ENCODE measurements around the gene PACS2. TPM values are rescaled to one million over a fixed set of nuclear protein-coding genes. Genes with fewer than 3 reads are reported as not detected.
A peak's percentile ranks its signal among the peaks of the same experiment; 100 is the strongest.

Gene PACS2
- total RNA-seq, 2 experiments from 2014 or later, result 26.7 to 30.4 TPM

- no peak overlapping the region for H3K4me3 Mint-ChIP-seq
- DNase-seq (no peak), ATAC-seq (no peak)
- TF ChIP-seq CTCF (IDR thresholded peaks at IDR 0.05), result no peak
- ChIA-PET POLR2A (interaction anchor here (1.1 kb wide), 1 partner anchor 19 kb away, joined by 3 read pairs; no protein-coding TSS in a partner anchor), CTCF (interaction anchor here (1.2 to 1.9 kb wide), 3 partner anchors 10 to 40 kb away, joined by 4 to 5 read pairs (median 4); partner anchors contain the start of gene BRF1)
- no peaks in the 10 kb centered on the region for H3K36me3 Mint-ChIP-seq (ENCODE audit: low read depth)
- H3K27me3 Mint-ChIP-seq, result no peaks in the 10 kb centered on the region
- H3K9me3 Mint-ChIP-seq, result no peaks in the 10 kb centered on the region
- intact Hi-C loops (cut with micrococcal nuclease), result no loop called here
- peaks cover 28% of the 10 kb centered on the region for H3K4me1 Mint-ChIP-seq (ENCODE audit: low read depth)
- no peak overlapping the region for H3K27ac Mint-ChIP-seq
Observed at GRCh38 chr14:105311838-105312237, 2.7 kb upstream of the PACS2 start.

- Mint-ChIP-seq H3K4me3 (no peak overlapping the region), H3K36me3 (ENCODE audit: low read depth) (no peaks in the 10 kb centered on the region), H3K4me1 (ENCODE audit: low read depth) (peaks cover 29% of the 10 kb centered on the region), H3K27ac (no peak overlapping the region), H3K9me3 (no peaks in the 10 kb centered on the region), H3K27me3 (no peaks in the 10 kb centered on the region)
- intact Hi-C loops (cut with micrococcal nuclease), result no loop called here
- ChIA-PET POLR2A (interaction anchor here (1.6 to 2.2 kb wide), 2 partner anchors 12 to 65 kb away, joined by 4 to 10 read pairs; partner anchors contain the start of genes BRF1 and BTBD6), CTCF (interaction anchor here (1.1 to 1.7 kb wide), 3 partner anchors 12 to 32 kb away, joined by 3 to 8 read pairs (median 3); partner anchors contain the start of gene BRF1)
- TF ChIP-seq CTCF (IDR thresholded peaks at IDR 0.05), result no peak
- DNase-seq, result no peak
- no peak for ATAC-seq
Observed at GRCh38 chr14:105312973-105313372, 1.6 kb upstream of the PACS2 start.

- TF ChIP-seq CTCF (IDR thresholded peaks at IDR 0.05), result no peak
- CTCF ChIA-PET, result interaction anchor here (0.6 to 1.7 kb wide), 8 partner anchors 13 to 176 kb away, joined by 3 to 8 read pairs (median 3); partner anchors contain the start of gene BRF1
- intact Hi-C loops (cut with micrococcal nuclease), result no loop called here
- Mint-ChIP-seq H3K27ac (peak overlapping the region; percentile 78), H3K4me3 (peak overlapping the region; percentile 68), H3K36me3 (ENCODE audit: low read depth) (no peaks in the 10 kb centered on the region), H3K9me3 (no peaks in the 10 kb centered on the region), H3K27me3 (no peaks in the 10 kb centered on the region), H3K4me1 (ENCODE audit: low read depth) (peaks cover 29% of the 10 kb centered on the region)
- DNase-seq, result peak; percentile 32
- peak; percentile 11 for ATAC-seq
- POLR2A ChIA-PET, result interaction anchor here (0.6 to 2.4 kb wide), 9 partner anchors 9 to 254 kb away, joined by 3 to 10 read pairs (median 3); partner anchors contain the start of genes BRF1 and BTBD6
Observed at GRCh38 chr14:105313381-105314286, 914 bp upstream of the PACS2 start.

GRCh38 chr14:105315211-105315721 lies 718 bp downstream of the PACS2 start:
- peak overlapping the region; percentile 20 for H3K27ac Mint-ChIP-seq
- intact Hi-C loops (cut with micrococcal nuclease), result no loop called here
- CTCF ChIA-PET, result interaction anchor here (0.6 to 1.7 kb wide), 6 partner anchors 23 to 233 kb away, joined by 3 read pairs; partner anchors contain the start of gene BTBD6
- peaks cover 31% of the 10 kb centered on the region for H3K4me1 Mint-ChIP-seq (ENCODE audit: low read depth)
- peak overlapping the region; percentile 87 for H3K4me3 Mint-ChIP-seq
- peak; percentile 57 for DNase-seq
- no peak for TF ChIP-seq CTCF (IDR thresholded peaks at IDR 0.05)
- POLR2A ChIA-PET, result interaction anchor here (0.8 to 2.4 kb wide), 8 partner anchors 9 to 103 kb away, joined by 3 to 10 read pairs (median 3); partner anchors contain the start of gene BRF1
- peak; percentile 8 for ATAC-seq
- H3K36me3 Mint-ChIP-seq (ENCODE audit: low read depth), result no peaks in the 10 kb centered on the region
- no peaks in the 10 kb centered on the region for H3K27me3 Mint-ChIP-seq
- no peaks in the 10 kb centered on the region for H3K9me3 Mint-ChIP-seq

All from activated CD8-positive, alpha-beta T cell treated with anti-CD3 and anti-CD28 coated beads for 36 hours (primary cell).